GM12878 (cell line): ENCODE data around the gene CUZD1. TPM values are rescaled to one million over a fixed set of nuclear protein-coding genes. Genes with fewer than 3 reads are reported as not detected.

ENCODE experiments used
- ATAC-seq: fragments of 200-7000 bp; cut with Tn5 transposase; 3 replicates; pipeline ENCODE4 v1.9.1; 2020; ENCODE audit warnings: mild to moderate bottlenecking, moderate library complexity
- BruUV-seq: library from RNA; stranded (reverse); fragments of 400-500 nt; replicated peaks from 2 replicates; lab custom pipeline; 2021; lab: Mats Ljungman, UMichigan
- CTCF ChIA-PET: fragments of 300-600 bp; sonication (Branson Sonifier 250); formaldehyde crosslinking; extraction: SDS; loops from one replicate; lab custom pipeline; 2021; ENCODE audit warnings: inconsistent platforms; lab: Yijun Ruan, JAX
- POLR2A ChIA-PET: fragments of 350-600 bp; formaldehyde crosslinking; extraction: SDS; loops from one replicate; lab custom pipeline; 2021; ENCODE audit warnings: inconsistent platforms; lab: Charles Lee
- RAD21 ChIA-PET: fragments of 300-600 bp; sonication (Branson Sonifier 250); formaldehyde crosslinking; loops from one replicate; lab custom pipeline; 2023; ENCODE audit warnings: antibody characterized with exemption; ENCODE audit not compliant: unreplicated experiment; lab: Charles Lee
- SMC1A ChIA-PET: fragments of 300-600 bp; sonication (Branson Sonifier 250); formaldehyde crosslinking; loops from one replicate; lab custom pipeline; 2023; ENCODE audit not compliant: unreplicated experiment, uncharacterized antibody; lab: Charles Lee
- DNase-seq: peaks from one replicate; pipeline ENCODE4 v3.0.0-alpha.2; 2011; ENCODE audit warnings: low read depth, low spot score
- FAIRE-seq: peaks from 3 replicates; lab custom pipeline; 2011; peaks lifted over from hg19 to GRCh38; lab: Jason Lieb, UNC
- H2AFZ ChIP-seq: 2 replicates; pipeline ENCODE4 v1.6.0; 2011; ENCODE audit warnings: low read depth, low read length, control low read depth; ENCODE audit not compliant: control insufficient read depth
- H3K27ac ChIP-seq: 2 replicates; pipeline ENCODE4 v1.5.1; 2011; ENCODE audit warnings: control low read depth; ENCODE audit not compliant: control insufficient read depth, insufficient read depth
- H3K27me3 ChIP-seq, 2 experiments: replicated peaks in 1 of 2; 2 replicates each; pipeline versions ENCODE4 v1.6.0 to v1.6.1; 2011; ENCODE audit warnings: low read length in 1 of 2; ENCODE audit not compliant: control insufficient read depth in 2 of 2, insufficient read depth in 2 of 2
- H3K36me3 ChIP-seq, 2 experiments: 2 replicates each; pipeline ENCODE4 v1.5.1; 2011; ENCODE audit warnings: low read length in 1 of 2; ENCODE audit not compliant: control insufficient read depth in 2 of 2, insufficient read depth in 2 of 2
- H3K4me1 ChIP-seq: 2 replicates; pipeline ENCODE4 v1.6.1; 2011; ENCODE audit warnings: mild to moderate bottlenecking, low read length, moderate library complexity, mixed read lengths; ENCODE audit not compliant: control insufficient read depth, insufficient read depth
- H3K4me2 ChIP-seq: 2 replicates; pipeline ENCODE4 v1.6.0; 2011; ENCODE audit warnings: control low read depth; ENCODE audit not compliant: control insufficient read depth, insufficient read depth
- H3K4me3 ChIP-seq: fragments of 200-600 bp; sonication (generic); 2 replicates; pipeline ENCODE4 v1.5.1; 2016
- H3K79me2 ChIP-seq: 2 replicates; pipeline ENCODE4 v1.6.0; 2011; ENCODE audit warnings: low read length; ENCODE audit not compliant: control insufficient read depth, insufficient read depth
- H3K9ac ChIP-seq: 2 replicates; pipeline ENCODE4 v1.8.0; 2011; ENCODE audit warnings: low read length, control low read depth, mixed read lengths; ENCODE audit not compliant: control insufficient read depth, insufficient read depth
- H3K9me3 ChIP-seq: replicated peaks from 3 replicates; pipeline ENCODE4 v1.5.1; 2011; ENCODE audit warnings: mild to moderate bottlenecking, low read length; ENCODE audit not compliant: control insufficient read depth, insufficient read depth
- H4K20me1 ChIP-seq: 2 replicates; pipeline ENCODE4 v1.6.0; 2011; ENCODE audit not compliant: control insufficient read depth, insufficient read depth
- BMI1 ChIP-seq: fragments of 450-650 bp; IDR thresholded peaks from 2 replicates; pipeline ENCODE4 v1.6.1; 2016; ENCODE audit warnings: mild to moderate bottlenecking, moderate library complexity, borderline replicate concordance
- CHD4 ChIP-seq: fragments of 200-600 bp; sonication (generic); IDR thresholded peaks from 2 replicates; pipeline ENCODE4 v1.6.1; 2016; ENCODE audit warnings: mild to moderate bottlenecking
- CREM ChIP-seq: IDR thresholded peaks from 2 replicates; pipeline ENCODE4 v1.6.1; 2014; ENCODE audit warnings: antibody characterized with exemption, low read depth
- ESRRA ChIP-seq: IDR thresholded peaks from 2 replicates; pipeline ENCODE4 v1.6.1; 2012; ENCODE audit warnings: mild to moderate bottlenecking, low read length, improper control_type of control experiment
- GABPA ChIP-seq: IDR thresholded peaks from 2 replicates; pipeline ENCODE4 v1.6.1; 2014; ENCODE audit warnings: antibody characterized with exemption, low read depth, mild to moderate bottlenecking, inconsistent platforms
- KAT2A ChIP-seq: conservative IDR thresholded peaks from 2 replicates; pipeline ENCODE4 v1.6.1; 2011; ENCODE audit warnings: low read depth, low read length; ENCODE audit not compliant: control insufficient read depth
- MEF2A ChIP-seq: IDR thresholded peaks from 2 replicates; pipeline ENCODE4 v1.6.1; 2011; ENCODE audit warnings: low read depth, mild to moderate bottlenecking, low read length, moderate library complexity; ENCODE audit not compliant: insufficient read depth
- MTA2 ChIP-seq: fragments of 450-650 bp; IDR thresholded peaks from 2 replicates; pipeline ENCODE4 v1.6.1; 2016; ENCODE audit warnings: low read depth, mild to moderate bottlenecking, moderate library complexity
- NFYA ChIP-seq: IDR thresholded peaks from 2 replicates; pipeline ENCODE4 v1.6.1; 2011; ENCODE audit warnings: low read depth, mild to moderate bottlenecking, low read length, improper control_type of control experiment, borderline replicate concordance
- POU2F2 ChIP-seq: IDR thresholded peaks from 3 replicates; pipeline ENCODE4 v1.6.1; 2011; ENCODE audit warnings: low read depth, mild to moderate bottlenecking, low read length, borderline replicate concordance
- RCOR1 ChIP-seq: conservative IDR thresholded peaks from 2 replicates; pipeline ENCODE4 v1.6.1; 2012; ENCODE audit warnings: low read depth, low read length, improper control_type of control experiment
- SMARCA5 ChIP-seq: fragments of 450-650 bp; IDR thresholded peaks from 2 replicates; pipeline ENCODE4 v1.6.1; 2017; ENCODE audit warnings: mild to moderate bottlenecking
- ZNF24 ChIP-seq: fragments of 450-650 bp; IDR thresholded peaks from 2 replicates; pipeline ENCODE4 v1.6.1; 2017; ENCODE audit warnings: antibody characterized with exemption, mild to moderate bottlenecking
- ZZZ3 ChIP-seq: IDR thresholded peaks from 2 replicates; pipeline ENCODE4 v1.6.1; 2011; ENCODE audit warnings: low read depth; ENCODE audit not compliant: control insufficient read depth, insufficient read length
- WGBS: methylation state at CpG from one replicate; pipeline ENCODE4 v1.1.6; 2016; ENCODE audit warnings: low lambda C conversion rate; ENCODE audit not compliant: insufficient replicate concordance, insufficient coverage; ENCODE audit errors: missing lambda C conversion rate; 5-methylcytosine and 5-hydroxymethylcytosine counted together
- in situ Hi-C: fragments of 300-500 bp; cut with MboI; formaldehyde crosslinking; loops from 9 replicates; pipeline ENCODE4 v1.14.3; 2018; ENCODE audit warnings: mixed read lengths
- intact Hi-C: fragments of 100-400 bp; cut with micrococcal nuclease; formaldehyde crosslinking; loops from one replicate; pipeline ENCODE4 v1.14.2; 2022; ENCODE audit not compliant: unreplicated experiment
- polyA plus RNA-seq, 11 experiments: library from polyadenylated mRNA; depleted of rRNA in 4 of 11; unstranded in 6 of 11; stranded (reverse) in 5 of 11; fragments of >200 nt; fragmentation: Nextera tagmentation in 4 of 11; fragmentation: Illumina TruSeq in 1 of 11; extraction: Ambion mirVana in 4 of 11; extraction: Trizol in 1 of 11; gene quantifications; 1 replicate in 1 of 11; 2 replicates in 10 of 11; pipeline versions ENCODE4 v1.2.1 to v1.2.3, GENCODE V29; 2011 to 2016; ENCODE audit warnings: inconsistent platforms in 2 of 11, missing spikeins in 2 of 11, low read depth in 1 of 11
- total RNA-seq, 4 experiments: library from RNA; depleted of rRNA in 3 of 4; stranded (reverse); fragments of >200 nt in 3 of 4; fragmentation: Illumina TruSeq in 1 of 4; extraction: Trizol in 1 of 4; gene quantifications; 2 replicates each; pipeline versions ENCODE4 v1.2.1 to v1.2.3, GENCODE V29; 2013 to 2021

CUZD1 gene
- total and polyA plus RNA-seq, 10 of the 15 experiments (the other 5 are each of a cell fraction or from before 2014, with no cell fraction given), result 0.66 to 2.3 (median 1.5) TPM

- ATAC-seq (no peak), DNase-seq (no peak), FAIRE-seq (no peak)
- no peak overlapping the region for H3K4me3 ChIP-seq
- TF ChIP-seq ESRRA, result no peak
- TF ChIP-seq MTA2, result no peak
- TF ChIP-seq KAT2A, result no peak
- TF ChIP-seq CHD4, result no peak
- H3K36me3 ChIP-seq, result no peaks in the 10 kb centered on the region
- H3K27me3 ChIP-seq, result no peaks in the 10 kb centered on the region
- ChIA-PET POLR2A (no interaction called here), CTCF (no interaction called here), RAD21 (no interaction called here), SMC1A (no interaction called here)
- H3K4me2 ChIP-seq, result no peak overlapping the region
- no peaks in the 10 kb centered on the region for H3K4me1 ChIP-seq
- BruUV-seq, result no TSS peak
- H3K9me3 ChIP-seq, result no peaks in the 10 kb centered on the region
- intact Hi-C loops (no loop called here), in situ Hi-C loops (no loop called here)
- H4K20me1 ChIP-seq, result no peaks in the 10 kb centered on the region
- no peaks in the 10 kb centered on the region for H3K79me2 ChIP-seq
- WGBS, result 25% methylated on average over 12 of the region's 12 CpGs
- no peak overlapping the region for H2AFZ ChIP-seq
- H3K27ac ChIP-seq, result no peak overlapping the region
- H3K9ac ChIP-seq, result no peak overlapping the region
Measured at GRCh38 chr10:122798704-122799231, 46.9 kb downstream of the CUZD1 start.

GRCh38 chr10:122796796-122797195, 48.9 kb downstream of the CUZD1 start:
- ChIA-PET CTCF (no interaction called here), RAD21 (no interaction called here), POLR2A (no interaction called here), SMC1A (no interaction called here)
- no peaks in the 10 kb centered on the region for H3K4me1 ChIP-seq
- no peak for FAIRE-seq
- intact Hi-C loops, result no loop called here
- H3K36me3 ChIP-seq, result no peaks in the 10 kb centered on the region
- WGBS, result 10% methylated on average over 2 of the region's 2 CpGs
- in situ Hi-C loops, result no loop called here
- ATAC-seq, result no peak
- no peaks in the 10 kb centered on the region for H4K20me1 ChIP-seq
- H3K4me2 ChIP-seq, result no peak overlapping the region
- no peaks in the 10 kb centered on the region for H3K27me3 ChIP-seq
- H3K9me3 ChIP-seq, result no peaks in the 10 kb centered on the region
- no TSS peak for BruUV-seq
- H3K4me3 ChIP-seq, result no peak overlapping the region
- H2AFZ ChIP-seq, result no peak overlapping the region
- H3K27ac ChIP-seq, result no peak overlapping the region
- no peak overlapping the region for H3K9ac ChIP-seq
- TF ChIP-seq CREM (no peak), NFYA (no peak), GABPA (no peak), POU2F2 (no peak), RCOR1 (no peak), ZNF24 (no peak), BMI1 (no peak), SMARCA5 (no peak), MEF2A (no peak), ZZZ3 (no peak)
- no peak for DNase-seq
- H3K79me2 ChIP-seq, result no peaks in the 10 kb centered on the region
